HG02678 (cell line): ENCODE data around the gene MCOLN2.
"Not testable (repeated sequence)": the region's sequence is repeated elsewhere in the genome, so short reads cannot be mapped to it uniquely, and the experiment has no call there.

Source experiments
- ATAC-seq: cut with Tn5 transposase; IDR thresholded peaks from one replicate; pipeline ENCODE4 v1.9.1; 2021; ENCODE audit warnings: mild to moderate bottlenecking, moderate library complexity; ENCODE audit not compliant: unreplicated experiment

MCOLN2 gene

GRCh38 chr1:84907095-84907827 lies 89.7 kb downstream of the MCOLN2 start:
- no peak for ATAC-seq

DNA sequence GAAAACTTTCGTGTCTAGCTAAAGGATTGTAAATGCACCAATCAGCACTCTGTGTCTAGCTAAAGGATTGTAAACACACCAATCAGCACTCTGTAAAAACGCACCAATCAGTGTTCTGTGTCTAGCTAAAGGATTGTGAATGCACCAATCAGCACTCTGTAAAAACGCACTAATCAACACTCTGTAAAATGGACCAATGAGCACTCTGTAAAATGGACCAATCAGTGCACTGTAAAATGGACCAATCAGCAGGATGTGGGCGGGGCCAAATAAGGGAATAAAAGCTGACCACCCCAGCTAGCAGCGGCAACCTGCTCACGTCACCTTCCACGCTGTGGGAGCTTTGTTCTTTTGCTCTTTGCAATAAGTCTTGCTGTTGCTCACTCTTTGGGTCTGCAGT lies 94.2 kb downstream of the MCOLN2 start:
- not testable (repeated sequence) for ATAC-seq

- no peak for ATAC-seq
Measured at GRCh38 chr1:84899969-84900368, 96.9 kb downstream of the MCOLN2 start.

DNA sequence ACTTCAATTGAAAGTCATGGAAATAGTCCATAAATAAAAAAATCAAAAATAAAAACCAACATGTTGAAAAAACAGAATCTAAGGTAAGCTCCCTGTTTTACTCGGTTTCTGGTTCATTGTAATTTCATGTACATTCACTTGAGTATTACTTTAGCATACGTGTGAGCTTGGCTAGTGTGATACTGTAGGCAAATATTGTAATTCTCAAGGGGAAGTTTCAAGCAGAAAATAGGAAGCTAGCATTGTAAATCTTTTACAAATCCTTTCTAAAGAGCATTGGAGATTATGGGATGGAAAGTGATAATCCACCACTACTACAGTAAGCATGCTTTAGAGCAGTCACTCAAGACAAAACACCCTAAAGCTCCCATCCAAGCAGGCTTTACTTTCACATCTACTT lies 100.6 kb downstream of the MCOLN2 start:
- ATAC-seq, result peak; percentile 45

- no peak for ATAC-seq
Measured at GRCh38 chr1:84892705-84893618, 104.0 kb downstream of the MCOLN2 start, which contains the start of gene LPAR3. TSS of gene LPAR3 (minus strand) at chr1:84893206. CDS start at chr1:84866120, 27,086 bp downstream.

- no peak for ATAC-seq
Measured at GRCh38 chr1:84890566-84890965, 106.3 kb downstream of the MCOLN2 start.

DNA sequence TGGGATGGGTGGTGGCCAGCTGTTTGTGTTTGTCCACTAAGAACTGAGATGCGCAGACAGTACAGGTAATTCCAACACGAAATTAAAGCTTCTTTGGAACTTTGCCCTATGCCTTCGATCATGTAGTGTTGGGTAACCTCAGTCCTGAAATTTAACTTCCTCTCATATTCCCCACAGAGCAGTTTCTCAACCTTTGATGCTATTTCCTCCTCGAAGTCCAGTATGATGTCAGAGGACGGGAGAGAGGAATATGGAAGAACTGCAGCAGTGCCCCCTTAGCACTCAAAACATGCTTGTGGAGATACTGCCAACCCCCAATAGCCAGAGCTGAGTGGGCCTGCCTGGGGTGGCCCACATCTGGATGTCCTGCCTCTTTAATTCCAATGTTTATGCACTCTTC lies 107.5 kb downstream of the MCOLN2 start:
- no peak for ATAC-seq

DNA sequence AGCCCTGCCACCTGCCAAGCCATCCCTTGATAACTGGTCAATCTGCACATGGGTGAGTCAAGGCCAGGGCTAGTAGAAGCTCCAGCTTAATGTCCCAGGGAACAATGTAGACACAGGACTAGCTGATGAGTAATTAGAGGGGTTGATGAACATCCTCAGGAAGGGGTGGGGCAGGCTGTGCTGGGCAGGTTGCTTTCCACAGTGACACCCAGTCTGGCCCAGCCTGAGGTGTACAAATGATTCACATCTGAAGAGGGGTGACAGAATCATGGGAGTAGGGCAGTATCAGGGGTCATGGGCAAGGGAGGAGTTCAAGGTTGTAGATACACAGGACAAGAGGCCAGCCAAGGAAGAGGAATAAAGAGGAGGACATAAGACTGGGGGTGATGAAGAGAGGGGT lies 108.2 kb downstream of the MCOLN2 start:
- ATAC-seq, result no peak

DNA sequence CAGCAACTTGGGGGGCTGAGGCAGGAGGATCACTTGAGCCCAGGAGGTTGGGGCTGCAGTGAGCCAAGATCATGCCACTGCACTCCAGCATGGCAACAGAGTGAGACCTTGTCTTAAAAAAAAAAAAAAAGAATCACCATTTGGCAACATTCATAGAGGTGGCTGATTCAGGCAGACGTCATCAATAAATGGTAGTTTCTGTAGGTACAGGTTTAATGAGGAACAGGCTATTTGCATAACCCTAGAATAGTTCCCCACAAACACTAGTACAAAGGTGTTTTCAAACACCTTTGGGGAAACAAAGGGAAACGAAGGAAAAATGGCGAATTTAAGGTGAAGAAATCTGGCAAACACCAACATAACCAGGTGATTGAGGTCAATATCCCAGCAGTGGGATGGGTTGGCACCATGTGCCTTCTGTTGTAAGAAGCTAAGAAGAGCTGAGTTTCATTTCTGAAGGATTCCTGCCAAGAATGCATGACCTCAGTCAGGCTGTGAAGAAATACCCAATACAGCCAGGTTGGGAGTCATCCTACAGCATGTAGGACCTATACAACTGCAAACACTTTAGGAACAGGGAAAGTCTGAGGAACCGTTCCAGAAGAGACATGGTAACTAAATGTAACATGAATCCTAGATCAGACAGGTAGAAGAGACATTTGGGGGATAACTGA lies 109.5 kb downstream of the MCOLN2 start:
- ATAC-seq, result no peak

- no peak for ATAC-seq
Measured at GRCh38 chr1:84885469-84885868, 111.4 kb downstream of the MCOLN2 start.

DNA sequence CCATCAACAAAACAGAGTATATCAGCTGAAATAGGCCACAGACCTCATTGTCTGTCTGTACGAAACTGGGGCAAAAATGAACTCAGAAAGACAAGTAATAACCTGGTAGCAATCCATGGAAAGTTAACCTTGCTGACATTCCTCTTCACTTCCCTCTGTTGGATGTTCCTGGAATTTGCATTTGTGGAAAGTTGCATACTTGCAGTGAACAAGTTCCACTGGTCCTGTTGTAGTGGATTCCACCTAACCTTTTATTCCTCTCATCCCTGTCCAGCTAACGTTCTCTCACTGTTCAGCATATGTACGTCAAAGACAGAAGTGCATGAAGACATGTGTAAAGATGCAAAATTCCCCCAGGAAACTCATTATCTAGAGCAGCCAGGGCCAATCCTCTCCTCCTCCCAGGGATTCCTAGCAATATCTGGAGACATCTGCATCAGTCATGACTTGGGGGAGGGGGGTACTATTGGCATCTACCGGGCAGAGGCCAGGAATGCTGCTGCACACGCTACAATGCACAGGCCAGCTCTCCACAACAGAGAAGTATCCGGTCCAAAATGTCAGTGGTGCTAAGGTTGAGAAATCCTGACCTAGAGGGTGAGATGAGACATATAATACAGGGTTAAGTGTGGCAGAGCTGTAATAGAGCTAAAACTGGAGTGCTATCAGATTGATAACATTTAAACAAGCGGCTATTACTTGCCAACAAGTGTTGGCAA lies 112.1 kb downstream of the MCOLN2 start:
- ATAC-seq, result no peak

- no peak for ATAC-seq
Measured at GRCh38 chr1:84883286-84883685, 113.6 kb downstream of the MCOLN2 start.

DNA sequence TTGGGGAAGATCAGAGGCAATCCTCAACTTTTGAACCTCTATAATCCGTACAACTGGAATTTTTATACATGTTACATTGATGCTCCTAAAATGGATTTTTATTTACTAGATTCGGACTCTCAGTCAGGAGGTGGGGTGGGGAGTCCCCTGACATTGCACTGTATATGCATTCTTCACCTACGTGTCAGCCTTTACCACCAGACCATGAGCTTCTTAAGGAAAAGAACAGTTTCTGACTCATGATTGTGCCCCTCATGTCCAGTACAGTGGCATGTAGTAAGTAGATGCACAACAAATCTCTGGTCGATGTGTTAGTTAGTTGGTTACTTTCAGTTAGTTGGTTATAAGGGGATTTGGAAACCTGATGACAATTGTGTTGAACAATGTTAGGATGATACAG lies 119.3 kb downstream of the MCOLN2 start:
- ATAC-seq, result no peak

DNA sequence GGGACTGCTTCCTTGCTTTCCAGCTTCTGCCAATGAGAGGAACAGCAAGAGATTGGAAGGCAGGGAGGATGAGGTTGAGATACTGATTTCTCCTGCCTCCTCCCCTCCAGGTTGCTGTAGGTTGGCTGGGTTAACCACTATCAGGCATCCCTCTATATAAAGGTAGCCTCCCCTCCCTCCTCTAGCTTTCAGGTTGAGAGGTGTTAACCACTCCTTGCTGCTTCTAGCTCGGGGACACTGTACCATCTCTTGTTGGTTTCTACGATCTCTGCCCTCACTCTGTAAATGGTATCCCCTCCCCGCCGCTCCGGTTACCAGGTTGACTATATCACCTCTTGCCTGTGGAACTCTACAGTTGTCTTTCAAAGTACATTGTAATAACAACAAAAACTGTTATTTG lies 120.6 kb downstream of the MCOLN2 start:
- ATAC-seq, result no peak
